ENCODE measurements around the gene HMGCL.

- TF ChIP-seq CTCF (conservative IDR thresholded peaks at IDR 0.05 in 1 of 2, IDR thresholded peaks at IDR 0.05 in 1 of 2; ENCODE audit: extremely low read depth in 1 of 2, insufficient read depth in 1 of 2, low read depth in 1 of 2, low read length in 2 of 2) (no peak), EZH2 (IDR thresholded peaks at IDR 0.05; ENCODE audit: borderline replicate concordance, low read length) (no peak)
These were observed 1.5 kb downstream of the HMGCL start for GRCh38 chr1:23823767-23824166.

Measured in mammary epithelial cell (primary cell).